Stimulated activated CD8-positive, alpha-beta memory T cell treated with anti-CD3 and anti-CD28 coated beads, Interleukin-15, amount 100 ng/mL, for 48 hours (primary cell): ENCODE measurements around the gene PPP2R5C.

Source experiments
- DNase-seq, 2 donors: peaks; one replicate each; pipeline ENCODE4 v3.0.0-alpha.2; 2020; ENCODE audit warnings: low read depth in 2 of 2

PPP2R5C gene

DNA sequence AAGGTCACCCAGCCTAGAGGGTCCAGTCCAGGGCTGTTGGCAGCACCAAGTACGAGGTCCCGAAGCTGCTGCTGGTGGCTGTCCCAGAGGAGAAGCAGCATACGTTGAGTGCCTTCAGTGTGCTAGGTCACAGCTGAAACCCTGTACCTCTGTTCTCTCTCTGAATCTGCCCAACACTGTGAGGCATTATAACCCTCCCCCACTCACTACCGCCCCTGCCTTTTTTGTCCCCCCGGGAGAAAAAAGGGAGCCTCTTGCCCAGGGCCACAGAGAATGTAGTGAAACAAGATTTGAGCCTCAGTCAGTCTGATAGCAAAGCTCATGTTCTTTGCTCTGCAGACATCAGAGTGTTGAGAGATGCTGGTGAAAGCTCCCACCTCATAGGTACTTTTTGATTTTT, 53.4 kb downstream of the PPP2R5C start:
- DNase-seq = no peak

- DNase-seq = no peak
Measured at GRCh38 chr14:101815994-101816393, 54.5 kb downstream of the PPP2R5C start.

DNA sequence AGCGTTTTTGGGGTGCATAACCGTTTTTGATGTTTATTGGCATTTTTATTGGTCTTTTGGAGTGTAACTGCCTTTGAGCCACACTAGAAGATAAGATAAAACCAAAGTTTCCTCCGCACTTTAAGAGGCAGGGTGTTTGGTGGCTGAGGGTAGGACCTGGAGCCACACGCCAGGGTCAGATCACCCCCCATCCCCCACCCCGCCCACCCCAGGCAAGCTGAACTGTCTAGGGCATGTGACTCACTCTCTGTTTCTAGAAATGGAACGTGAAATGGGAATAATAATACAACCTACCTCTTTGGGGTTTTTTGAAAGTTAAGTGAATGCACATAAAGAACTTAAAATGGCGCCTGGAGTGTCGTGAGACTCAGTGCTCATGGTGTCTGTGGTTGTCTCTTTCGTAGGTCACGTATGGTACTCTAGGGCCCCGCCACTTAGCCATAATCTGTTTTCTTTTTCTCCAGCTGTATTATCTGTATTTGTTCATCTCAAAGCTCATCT, 56.0 kb downstream of the PPP2R5C start:
- no peak for DNase-seq

- DNase-seq = peak; percentile 47 to 55
Measured at GRCh38 chr14:101819251-101819990, 57.9 kb downstream of the PPP2R5C start.

DNA sequence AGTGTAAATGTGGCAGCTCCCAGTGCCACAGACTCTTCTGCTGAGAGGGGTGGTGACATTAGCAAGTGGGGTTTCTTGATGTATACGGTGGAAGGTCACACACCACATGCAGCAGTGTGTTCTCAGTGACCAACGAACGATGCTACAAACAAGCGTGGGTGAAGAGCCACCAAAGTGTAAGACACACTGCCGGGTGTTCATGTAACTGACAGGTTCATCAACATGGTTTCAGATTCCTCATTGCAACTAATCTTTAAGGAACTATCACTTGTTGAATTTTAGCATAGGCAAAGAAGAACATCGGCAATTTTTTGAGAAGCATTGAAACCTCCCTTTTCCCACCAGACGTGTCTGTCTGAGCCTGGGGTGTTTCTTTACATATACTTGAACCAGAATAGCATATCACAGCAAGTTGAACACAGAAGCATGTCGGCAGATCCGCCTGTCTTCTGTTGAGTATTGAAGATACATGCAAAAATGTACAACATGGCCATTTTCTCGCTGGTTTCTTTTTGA, 58.8 kb downstream of the PPP2R5C start:
- no peak for DNase-seq

DNA sequence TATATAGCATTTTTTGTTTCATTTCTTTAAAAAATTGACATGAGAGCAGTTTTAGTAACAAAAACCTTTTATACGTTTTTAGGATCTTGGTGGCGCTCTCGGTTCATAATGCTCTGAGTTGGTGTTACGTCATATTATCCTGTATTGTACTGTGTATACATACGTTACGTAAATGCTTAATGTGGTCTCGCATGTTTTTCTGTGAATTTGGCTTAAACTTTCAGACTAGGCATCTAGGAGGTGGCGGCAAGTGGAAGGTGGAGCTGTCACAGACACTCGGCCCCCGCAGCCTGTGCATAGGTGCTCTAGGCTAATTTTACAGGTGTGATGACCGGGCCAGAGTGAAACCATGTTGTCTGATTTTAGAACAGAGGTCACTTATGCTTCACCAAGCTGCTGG, 60.0 kb downstream of the PPP2R5C start:
- no peak for DNase-seq

GRCh38 chr14:101823066-101823465, 61.6 kb downstream of the PPP2R5C start:
- no peak for DNase-seq

DNA sequence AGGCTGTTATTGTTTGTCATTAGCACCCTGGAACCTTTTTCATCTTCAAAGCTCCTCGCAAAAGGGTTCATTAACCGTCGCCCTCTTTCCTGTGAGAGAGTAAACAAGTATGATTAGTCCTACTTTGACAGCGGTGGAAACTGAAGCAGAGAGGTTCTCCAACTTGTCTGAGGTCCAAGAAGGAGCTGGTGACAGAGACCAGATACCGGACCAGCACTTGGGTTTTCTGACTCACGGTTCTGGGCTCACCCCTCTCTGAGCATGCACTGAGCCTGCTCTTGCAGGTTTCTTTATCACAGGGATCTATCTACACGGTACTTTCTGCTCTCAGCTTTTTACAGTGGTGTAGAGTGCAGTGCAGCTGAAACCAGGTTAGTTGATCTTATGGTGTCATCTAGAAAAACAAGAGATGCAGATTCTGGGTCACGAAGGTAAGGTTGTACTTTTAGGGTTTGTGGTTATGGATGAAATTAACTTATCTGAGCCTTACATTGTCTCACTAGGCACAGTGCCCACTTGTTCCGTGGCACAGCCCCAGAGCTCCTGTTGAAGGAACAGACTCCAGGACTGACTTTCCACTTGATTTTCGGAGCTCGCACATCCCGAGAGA, 62.1 kb downstream of the PPP2R5C start:
- DNase-seq = peak; percentile 70 to 76

DNA sequence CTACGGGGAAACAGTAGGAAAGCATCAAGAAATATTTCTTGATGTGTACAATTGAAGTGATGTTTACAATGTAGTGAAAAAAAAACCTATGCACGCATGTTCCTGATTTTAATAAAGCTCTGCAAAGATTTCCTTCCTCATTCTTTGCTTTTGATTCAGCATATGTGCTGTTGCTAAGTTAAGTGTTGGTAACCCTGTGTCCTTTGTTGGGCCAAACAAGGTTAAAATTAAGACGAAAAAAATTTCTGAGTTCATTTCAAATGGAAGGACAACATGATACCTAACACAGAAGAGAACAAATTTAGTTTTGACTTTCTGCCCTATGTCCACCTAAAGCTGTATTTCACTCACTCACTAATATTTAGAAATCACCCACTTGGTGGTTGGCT, 62.8 kb downstream of the PPP2R5C start:
- no peak for DNase-seq

DNA sequence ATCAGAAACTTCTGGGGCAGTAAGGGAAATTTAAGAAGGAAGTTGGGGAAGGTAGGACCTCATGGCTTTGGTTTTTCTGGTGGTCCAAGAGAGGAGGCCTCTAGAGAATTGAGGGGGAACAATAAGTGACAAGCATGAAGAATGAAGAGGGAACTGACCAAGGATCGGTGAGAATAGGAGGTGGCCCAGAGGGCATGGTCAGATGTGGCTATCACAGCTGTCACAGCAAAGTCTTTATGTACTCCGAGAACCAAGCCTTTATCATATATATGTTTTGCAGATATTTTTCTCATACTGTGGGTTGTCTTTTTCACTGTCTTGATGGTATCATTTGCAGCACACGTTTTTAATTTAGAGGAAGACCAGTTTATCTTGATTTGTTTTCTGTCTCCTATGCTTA, 64.3 kb downstream of the PPP2R5C start:
- DNase-seq = no peak

DNA sequence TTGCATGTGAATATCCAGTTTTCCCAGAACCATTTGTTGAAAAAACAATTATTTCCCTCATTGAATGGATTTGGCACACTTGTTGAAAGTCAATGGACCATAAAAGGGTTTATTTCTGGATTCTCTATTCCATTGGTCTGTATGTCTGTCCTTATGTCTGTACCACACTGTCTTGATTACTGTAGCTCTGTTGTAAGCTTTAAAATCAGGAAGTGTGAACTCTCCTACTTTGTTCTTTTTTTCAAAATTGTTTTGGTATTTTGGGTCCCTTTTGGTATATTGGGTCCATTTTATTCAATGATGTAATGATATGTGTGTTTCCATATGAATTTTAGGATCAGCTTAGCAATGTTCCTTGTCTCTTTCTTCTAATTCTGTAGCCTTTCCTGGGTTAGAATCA, 64.8 kb downstream of the PPP2R5C start:
- DNase-seq = no peak

GRCh38 chr14:101827286-101827685, 65.8 kb downstream of the PPP2R5C start:
- no peak for DNase-seq

GRCh38 chr14:101828046-101828445, 66.5 kb downstream of the PPP2R5C start:
- no peak for DNase-seq

GRCh38 chr14:101830271-101830670, 68.8 kb downstream of the PPP2R5C start:
- no peak for DNase-seq

DNA sequence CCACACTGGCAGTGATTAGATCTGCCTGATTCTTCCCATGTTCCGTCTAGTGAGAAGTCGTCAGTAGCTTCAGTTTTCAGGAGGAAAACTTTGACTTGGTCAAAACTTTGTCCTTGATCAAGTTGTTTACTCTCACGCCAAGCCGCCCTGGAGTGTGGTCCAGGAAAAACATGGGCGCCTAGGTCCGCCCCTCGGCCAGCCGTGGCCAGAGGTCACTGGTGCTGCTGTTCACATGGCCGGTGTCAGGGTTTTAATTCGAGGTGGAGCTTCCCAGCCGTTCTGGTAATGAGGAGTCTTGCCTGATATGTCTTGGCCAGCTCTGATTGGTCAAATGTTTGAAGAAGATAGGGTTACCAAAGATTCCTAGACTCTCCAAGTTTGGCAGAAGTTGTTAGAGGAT, 71.5 kb downstream of the PPP2R5C start:
- DNase-seq = no peak

- no peak for DNase-seq
Measured at GRCh38 chr14:101834397-101834796, 72.9 kb downstream of the PPP2R5C start.

DNA sequence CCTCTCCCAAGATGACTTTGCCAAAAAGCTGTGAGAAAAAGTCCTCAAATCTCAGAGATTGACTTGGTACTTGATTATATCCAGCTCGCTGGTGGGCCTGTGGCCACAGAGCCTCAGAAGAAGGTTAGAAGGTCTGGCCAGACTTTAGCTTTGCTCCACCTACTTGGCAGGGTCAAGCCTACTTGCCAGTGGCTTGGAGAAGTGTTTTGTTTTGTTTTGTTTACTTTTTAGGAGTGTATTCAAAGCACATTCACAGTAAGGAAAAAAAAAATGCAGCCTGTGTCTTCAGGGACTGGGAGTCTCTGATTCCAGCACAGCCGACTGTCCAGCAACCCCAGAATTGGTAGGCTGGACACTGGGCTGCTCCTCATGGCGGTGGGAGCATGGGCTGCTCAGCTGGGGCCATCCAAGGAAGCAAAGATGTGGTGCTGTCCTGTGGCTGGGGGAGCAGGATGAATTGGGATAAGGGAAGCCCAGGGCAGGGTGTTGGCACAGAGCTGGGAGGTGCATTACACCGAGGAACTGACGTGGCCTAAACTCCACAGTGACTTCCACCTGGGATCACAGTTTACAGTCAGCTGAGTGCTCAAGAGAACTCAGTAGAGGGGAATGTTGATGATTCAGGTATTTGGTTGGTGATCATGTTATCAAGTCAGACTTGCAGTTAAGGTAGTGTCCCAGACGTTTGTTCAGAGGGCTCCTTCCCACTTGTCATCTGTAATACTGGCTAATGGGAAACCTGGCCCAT, 73.5 kb downstream of the PPP2R5C start:
- DNase-seq = no peak

DNA sequence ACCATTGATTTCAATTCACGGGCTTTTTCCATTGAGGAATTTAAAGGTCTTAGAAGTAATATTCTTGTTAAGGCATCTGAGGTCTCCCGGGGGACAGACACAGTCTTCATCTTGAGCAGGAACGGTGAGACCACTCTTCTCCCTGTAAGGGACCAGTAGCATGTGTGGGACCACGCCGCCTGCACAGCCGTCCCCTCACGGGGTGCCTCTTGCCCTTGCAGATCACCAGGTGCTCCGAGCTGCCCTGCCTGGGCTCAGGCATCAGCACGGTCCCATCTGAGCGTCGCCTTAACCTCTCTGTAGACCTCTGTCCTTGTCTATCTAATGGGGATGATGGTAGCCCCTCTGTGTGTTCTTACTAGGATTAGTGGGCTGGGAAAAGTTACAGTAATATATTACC, 74.1 kb downstream of the PPP2R5C start:
- no peak for DNase-seq

GRCh38 chr14:101836135-101836534, 74.6 kb downstream of the PPP2R5C start:
- DNase-seq = no peak

DNA sequence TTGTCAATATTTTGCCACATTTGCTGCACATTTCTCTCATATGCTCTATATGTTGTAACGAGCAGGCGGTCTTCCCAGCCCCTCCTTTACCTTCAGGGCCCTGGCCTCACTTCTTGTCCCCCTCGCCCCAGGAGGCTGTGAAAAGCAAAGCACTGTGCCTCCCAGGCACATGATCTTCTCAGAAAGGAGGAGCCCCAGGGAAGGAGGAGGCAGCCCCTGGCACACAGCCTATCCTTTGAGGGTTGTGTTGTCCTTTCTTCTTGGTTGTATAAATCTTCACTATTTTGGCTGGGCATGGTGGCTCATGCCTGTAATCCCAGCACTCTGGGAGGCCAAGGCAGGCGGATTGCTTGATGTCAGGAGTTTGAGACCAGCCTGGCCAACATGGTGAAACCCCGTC, 77.0 kb downstream of the PPP2R5C start:
- no peak for DNase-seq

DNA sequence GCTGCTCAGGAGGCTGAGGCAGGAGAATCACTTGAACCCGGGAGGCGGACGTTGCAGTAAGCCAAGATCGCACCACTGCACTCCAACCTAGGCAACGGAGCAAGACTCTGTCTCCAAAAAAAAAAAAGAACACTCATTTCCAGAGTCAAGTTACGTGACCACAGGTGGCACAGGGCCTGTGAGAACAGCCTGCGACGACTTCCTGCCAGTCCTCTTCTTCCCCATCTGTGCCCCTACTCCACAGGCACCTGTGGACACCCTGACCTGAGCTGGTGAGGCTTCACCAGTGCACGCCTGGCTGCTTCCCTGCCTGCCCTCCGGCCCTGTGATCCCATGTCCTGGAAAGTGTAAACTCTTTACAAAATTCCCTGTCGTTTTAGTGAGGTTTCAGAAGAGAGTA, 77.7 kb downstream of the PPP2R5C start:
- DNase-seq = no peak

DNA sequence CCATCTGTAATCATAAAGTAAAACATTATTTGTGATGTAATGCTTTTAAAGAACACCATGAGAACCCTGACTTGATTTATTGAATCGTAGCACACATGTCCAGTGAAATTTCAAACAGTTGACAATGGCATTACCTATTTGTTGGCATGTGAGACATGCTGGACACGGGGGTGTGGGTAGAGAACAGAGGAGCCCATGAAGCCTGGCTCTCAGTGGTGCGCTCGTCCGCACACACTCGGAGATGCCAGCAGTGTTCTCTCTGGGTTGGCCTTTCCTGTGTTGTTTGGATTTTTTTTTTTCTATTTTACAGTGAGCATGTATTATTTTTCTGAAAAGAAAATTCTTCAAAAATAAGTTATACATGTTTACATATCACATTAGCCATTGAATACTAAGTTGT, 78.2 kb downstream of the PPP2R5C start:
- DNase-seq = no peak
